ENCODE measurements around the gene DGKH.
A peak's percentile ranks its signal among the peaks of the same experiment; 100 is the strongest.

DGKH gene

DNA sequence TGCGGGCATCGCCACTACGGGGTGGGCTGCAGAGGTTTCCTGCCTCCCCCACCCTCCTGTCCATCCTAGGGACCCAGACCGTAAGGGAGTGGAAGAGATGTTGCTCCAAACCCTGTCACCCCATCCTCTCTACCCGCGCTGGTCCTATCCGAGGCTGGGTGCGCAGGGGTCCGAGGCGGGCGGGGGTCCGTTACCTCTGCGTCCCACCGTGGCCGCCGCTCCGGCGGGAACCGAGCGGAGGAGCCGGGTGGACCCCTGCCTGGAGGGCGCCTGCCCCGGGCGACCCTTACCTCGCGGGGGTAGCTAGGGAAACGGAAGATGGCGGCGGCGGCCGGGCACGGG is at the start of gene DGKH:
Gene DGKH, plus strand, starts transcription at position 307 of the 342 bp plus-strand sequence. CDS start 126 bp downstream, outside the sequence.
- TF ChIP-seq, protein P1, sequence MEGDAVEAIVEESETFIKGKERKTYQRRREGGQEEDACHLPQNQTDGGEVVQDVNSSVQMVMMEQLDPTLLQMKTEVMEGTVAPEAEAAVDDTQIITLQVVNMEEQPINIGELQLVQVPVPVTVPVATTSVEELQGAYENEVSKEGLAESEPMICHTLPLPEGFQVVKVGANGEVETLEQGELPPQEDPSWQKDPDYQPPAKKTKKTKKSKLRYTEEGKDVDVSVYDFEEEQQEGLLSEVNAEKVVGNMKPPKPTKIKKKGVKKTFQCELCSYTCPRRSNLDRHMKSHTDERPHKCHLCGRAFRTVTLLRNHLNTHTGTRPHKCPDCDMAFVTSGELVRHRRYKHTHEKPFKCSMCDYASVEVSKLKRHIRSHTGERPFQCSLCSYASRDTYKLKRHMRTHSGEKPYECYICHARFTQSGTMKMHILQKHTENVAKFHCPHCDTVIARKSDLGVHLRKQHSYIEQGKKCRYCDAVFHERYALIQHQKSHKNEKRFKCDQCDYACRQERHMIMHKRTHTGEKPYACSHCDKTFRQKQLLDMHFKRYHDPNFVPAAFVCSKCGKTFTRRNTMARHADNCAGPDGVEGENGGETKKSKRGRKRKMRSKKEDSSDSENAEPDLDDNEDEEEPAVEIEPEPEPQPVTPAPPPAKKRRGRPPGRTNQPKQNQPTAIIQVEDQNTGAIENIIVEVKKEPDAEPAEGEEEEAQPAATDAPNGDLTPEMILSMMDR (IDR thresholded peaks at IDR 0.05; ENCODE audit: low read depth, low read length, missing control alignments) = no peak
- H3K4me3 ChIP-seq (replicated peaks; ENCODE audit: low read depth, low read length) = peak within 1 kb of the TSS; percentile 78
- DNase-seq (ENCODE audit: extremely low read depth, low read depth) = no peak

DNA sequence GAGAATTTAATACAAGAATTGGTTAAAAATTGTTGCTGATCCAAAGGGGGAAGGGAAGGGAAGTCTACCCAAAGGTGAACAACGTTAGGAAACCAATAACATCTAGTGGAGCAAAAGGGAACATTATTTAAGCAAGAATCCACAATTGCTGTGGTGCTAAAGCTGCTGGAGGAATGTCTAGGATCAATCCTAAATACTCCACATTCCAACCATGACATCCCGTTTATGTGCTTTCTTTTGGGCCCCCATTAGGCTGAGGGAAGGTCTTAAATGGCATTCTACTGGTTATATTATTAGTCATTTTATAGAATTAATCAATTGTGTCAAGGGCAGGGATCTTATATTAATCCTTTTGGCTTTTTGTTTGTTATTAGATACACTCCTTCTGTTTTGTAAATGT is 47.6 kb upstream of the DGKH start:
- DNase-seq (ENCODE audit: extremely low read depth, low read depth) = no peak
- H3K4me3 ChIP-seq (replicated peaks; ENCODE audit: low read depth, low read length) = no peak overlapping the region
- TF ChIP-seq, protein P1 (IDR thresholded peaks at IDR 0.05; ENCODE audit: low read depth, low read length, missing control alignments) = no peak

DNA sequence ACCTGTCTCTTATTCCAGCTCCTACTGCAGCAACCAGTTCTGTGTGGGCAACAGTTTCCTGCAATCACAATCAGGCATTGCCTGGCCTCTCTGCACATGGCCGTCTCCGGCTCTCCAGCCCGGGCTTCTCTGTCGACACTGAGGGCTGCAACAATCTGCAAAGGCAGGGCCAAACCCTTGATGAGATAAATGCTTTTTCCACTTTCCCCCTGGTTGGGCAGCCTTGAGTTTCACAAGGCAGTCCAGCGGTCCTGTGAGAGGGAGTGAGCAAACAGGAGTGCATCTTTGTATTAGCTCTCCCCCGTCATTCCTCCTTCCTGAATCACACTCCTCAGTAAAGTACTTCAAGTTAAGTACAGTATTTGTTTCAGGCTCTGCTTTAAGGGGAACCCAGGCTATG is 46.9 kb upstream of the DGKH start:
- TF ChIP-seq, protein P1 (IDR thresholded peaks at IDR 0.05; ENCODE audit: low read depth, low read length, missing control alignments) = no peak
- H3K4me3 ChIP-seq (replicated peaks; ENCODE audit: low read depth, low read length) = no peak overlapping the region
- DNase-seq (ENCODE audit: extremely low read depth, low read depth) = peak; percentile 4

- TF ChIP-seq, protein P1 (IDR thresholded peaks at IDR 0.05; ENCODE audit: low read depth, low read length, missing control alignments) = no peak
- H3K4me3 ChIP-seq (replicated peaks; ENCODE audit: low read depth, low read length) = no peak overlapping the region
- DNase-seq (ENCODE audit: extremely low read depth, low read depth) = no peak
Observed at GRCh38 chr13:42002066-42002465, 46.4 kb upstream of the DGKH start.

GRCh38 chr13:42007844-42008243 is 40.6 kb upstream of the DGKH start:
- no peak overlapping the region for H3K4me3 ChIP-seq (replicated peaks; ENCODE audit: low read depth, low read length)
- no peak for DNase-seq (ENCODE audit: extremely low read depth, low read depth)
- TF ChIP-seq, protein P1 (IDR thresholded peaks at IDR 0.05; ENCODE audit: low read depth, low read length, missing control alignments) = no peak

- no peak for DNase-seq (ENCODE audit: extremely low read depth, low read depth)
Observed at GRCh38 chr13:42009057-42009456, 39.4 kb upstream of the DGKH start.

More at GRCh38 chr13:42009057-42009456, 39.4 kb upstream of the DGKH start:
- TF ChIP-seq, protein P1 (IDR thresholded peaks at IDR 0.05; ENCODE audit: low read depth, low read length, missing control alignments) = no peak
- no peak overlapping the region for H3K4me3 ChIP-seq (replicated peaks; ENCODE audit: low read depth, low read length)
